Neural progenitor cell (in vitro differentiated cells): Measurements from ENCODE around the gene ODC1.

Source experiments
- EZH2phosphoT487 ChIP-seq: fragments of 200-600 bp; sonication (generic); IDR thresholded peaks from 2 replicates; pipeline ENCODE4 v1.6.1; 2017; ENCODE audit warnings: antibody characterized with exemption
- TF ChIP-seq, protein P1 (sequence below): fragments of 200-600 bp; sonication (generic); IDR thresholded peaks from 2 replicates; pipeline ENCODE4 v1.5.1; 2017; ENCODE audit warnings: antibody characterized with exemption, mild to moderate bottlenecking

DNA sequence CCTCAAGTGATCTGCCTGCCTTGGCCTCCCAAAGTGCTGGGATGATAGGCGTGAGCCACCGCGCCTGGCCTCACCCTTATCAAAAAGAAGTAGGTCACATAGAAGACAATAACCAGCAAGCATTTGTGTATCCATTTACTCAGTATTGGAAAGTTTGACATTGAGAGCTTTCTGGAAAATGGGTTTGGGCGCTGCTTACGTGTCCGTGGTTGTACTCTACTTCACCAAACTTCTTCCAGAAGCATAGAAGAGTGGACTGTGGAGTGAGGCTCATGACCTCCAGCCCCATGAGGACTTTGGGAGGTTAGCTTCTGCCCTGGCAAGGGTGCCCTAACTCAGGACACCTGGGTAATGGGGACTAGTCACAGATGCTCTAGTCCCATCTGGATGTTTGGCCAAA is 3.7 kb upstream of the ODC1 start:
- no peak for TF ChIP-seq EZH2phosphoT487
- TF ChIP-seq, protein P1, sequence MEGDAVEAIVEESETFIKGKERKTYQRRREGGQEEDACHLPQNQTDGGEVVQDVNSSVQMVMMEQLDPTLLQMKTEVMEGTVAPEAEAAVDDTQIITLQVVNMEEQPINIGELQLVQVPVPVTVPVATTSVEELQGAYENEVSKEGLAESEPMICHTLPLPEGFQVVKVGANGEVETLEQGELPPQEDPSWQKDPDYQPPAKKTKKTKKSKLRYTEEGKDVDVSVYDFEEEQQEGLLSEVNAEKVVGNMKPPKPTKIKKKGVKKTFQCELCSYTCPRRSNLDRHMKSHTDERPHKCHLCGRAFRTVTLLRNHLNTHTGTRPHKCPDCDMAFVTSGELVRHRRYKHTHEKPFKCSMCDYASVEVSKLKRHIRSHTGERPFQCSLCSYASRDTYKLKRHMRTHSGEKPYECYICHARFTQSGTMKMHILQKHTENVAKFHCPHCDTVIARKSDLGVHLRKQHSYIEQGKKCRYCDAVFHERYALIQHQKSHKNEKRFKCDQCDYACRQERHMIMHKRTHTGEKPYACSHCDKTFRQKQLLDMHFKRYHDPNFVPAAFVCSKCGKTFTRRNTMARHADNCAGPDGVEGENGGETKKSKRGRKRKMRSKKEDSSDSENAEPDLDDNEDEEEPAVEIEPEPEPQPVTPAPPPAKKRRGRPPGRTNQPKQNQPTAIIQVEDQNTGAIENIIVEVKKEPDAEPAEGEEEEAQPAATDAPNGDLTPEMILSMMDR, result no peak
